Superior temporal gyrus (tissue), 1 donor: ENCODE data around the gene DKKL1.

Experiments
- DNase-seq: peaks from one replicate; pipeline ENCODE4 v3.0.0-alpha.2; 2016; ENCODE audit errors: extremely low spot score

DKKL1 gene

GRCh38 chr19:49422407-49423070, 58.9 kb downstream of the DKKL1 start:
- DNase-seq, result no peak

DNA sequence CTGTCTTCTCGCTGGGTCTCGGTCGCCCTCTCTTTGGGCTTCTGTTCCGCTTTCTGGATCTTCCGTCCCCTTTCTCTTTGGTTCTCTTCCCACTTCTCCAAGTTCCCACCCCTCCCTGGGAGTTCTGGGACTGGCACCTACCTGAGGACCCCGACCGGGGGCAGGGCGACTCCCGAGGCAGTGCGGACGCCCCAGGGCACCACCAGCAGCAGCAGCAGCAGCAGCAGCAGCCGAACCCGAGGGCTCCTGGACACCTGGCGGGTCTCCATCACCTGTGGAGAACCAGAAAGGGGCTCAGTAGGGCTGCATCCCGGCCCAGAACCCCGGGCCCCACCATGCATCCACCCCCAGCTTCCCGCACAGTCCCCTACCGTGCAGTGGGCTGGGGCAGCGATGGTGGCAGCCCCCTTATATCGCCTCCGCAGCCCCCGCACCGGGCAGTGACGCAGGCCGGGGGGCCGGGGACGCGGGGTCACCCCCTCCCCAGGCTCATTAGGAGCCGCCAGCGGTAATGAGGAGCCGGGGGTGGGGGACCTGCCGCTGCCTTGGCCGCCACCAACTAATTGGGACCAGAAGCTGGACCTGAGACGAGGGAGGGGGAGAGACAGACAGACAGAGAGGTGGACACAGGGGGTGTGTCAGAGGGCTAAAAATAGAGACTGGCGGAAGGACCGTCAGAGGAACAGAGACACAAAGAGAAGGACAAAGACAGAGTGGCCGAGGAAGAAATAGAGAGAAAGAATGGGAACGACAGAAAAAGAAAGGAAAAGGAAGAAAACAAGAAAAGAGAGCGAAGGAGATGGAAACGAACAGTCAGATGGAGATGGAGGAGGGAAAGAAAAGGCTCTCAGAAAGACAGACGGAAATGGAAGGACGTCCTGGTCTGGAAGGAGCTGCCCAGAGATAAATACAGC, 59.7 kb downstream of the DKKL1 start, which contains the start of gene PTH2:
Gene PTH2, minus strand, starts transcription at position 371 of the 914 bp plus-strand sequence. Its CDS starts 102 bp downstream, at position 269.
- DNase-seq, result no peak

GRCh38 chr19:49423985-49424303, 60.3 kb downstream of the DKKL1 start:
- no peak for DNase-seq
